ENCODE results near the gene KRIT1.
A peak's percentile ranks its signal among the peaks of the same experiment; 100 is the strongest.
"Not testable (repeated sequence)": the region's sequence is repeated elsewhere in the genome, so short reads cannot be mapped to it uniquely, and the experiment has no call there.

Gene KRIT1

GRCh38 chr7:92266415-92267241 lies 20.9 kb upstream of the KRIT1 start:
- no peak for TF ChIP-seq CTCF (IDR thresholded peaks at IDR 0.05; ENCODE audit: insufficient read depth, low read depth, low read length, missing control alignments)

GRCh38 chr7:92260248-92260781 lies 14.6 kb upstream of the KRIT1 start:
- TF ChIP-seq CTCF (IDR thresholded peaks at IDR 0.05; ENCODE audit: insufficient read depth, low read depth, low read length, missing control alignments), result no peak
- no peak overlapping the region for H3K4me3 ChIP-seq (ENCODE audit: low read length)
- DNase-seq (ENCODE audit: low read depth), result peak; percentile 86

More at GRCh38 chr7:92266415-92267241, 20.9 kb upstream of the KRIT1 start:
- H3K4me3 ChIP-seq (ENCODE audit: low read length), result no peak overlapping the region
- DNase-seq (ENCODE audit: low read depth), result peak; percentile 73

- H3K4me3 ChIP-seq (ENCODE audit: low read length), result no peak overlapping the region
- TF ChIP-seq CTCF (IDR thresholded peaks at IDR 0.05; ENCODE audit: insufficient read depth, low read depth, low read length, missing control alignments), result no peak
- DNase-seq (ENCODE audit: low read depth), result no peak
Measured at GRCh38 chr7:92259610-92260247, 14.0 kb upstream of the KRIT1 start.

GRCh38 chr7:92259062-92259461 lies 13.3 kb upstream of the KRIT1 start:
- no peak overlapping the region for H3K4me3 ChIP-seq (ENCODE audit: low read length)
- no peak for TF ChIP-seq CTCF (IDR thresholded peaks at IDR 0.05; ENCODE audit: insufficient read depth, low read depth, low read length, missing control alignments)
- no peak for DNase-seq (ENCODE audit: low read depth)

GRCh38 chr7:92255308-92255707 lies 9.6 kb upstream of the KRIT1 start:
- H3K4me3 ChIP-seq (ENCODE audit: low read length), result no peak overlapping the region
- peak; percentile 54 for DNase-seq (ENCODE audit: low read depth)
- no peak for TF ChIP-seq CTCF (IDR thresholded peaks at IDR 0.05; ENCODE audit: insufficient read depth, low read depth, low read length, missing control alignments)

GRCh38 chr7:92254800-92255199 lies 9.1 kb upstream of the KRIT1 start:
- DNase-seq (ENCODE audit: low read depth); H3K4me3 ChIP-seq (ENCODE audit: low read length): not testable (repeated sequence)

GRCh38 chr7:92253251-92253650 lies 7.5 kb upstream of the KRIT1 start:
- TF ChIP-seq CTCF (IDR thresholded peaks at IDR 0.05; ENCODE audit: insufficient read depth, low read depth, low read length, missing control alignments), result no peak

More at GRCh38 chr7:92253251-92253650, 7.5 kb upstream of the KRIT1 start:
- no peak overlapping the region for H3K4me3 ChIP-seq (ENCODE audit: low read length)
- no peak for DNase-seq (ENCODE audit: low read depth)

Measured in epithelial cell of esophagus (primary cell).